Uterus (tissue), 2 donors: ENCODE data around the gene TSSK2.

ENCODE experiments used
- POLR2A ChIP-seq, 2 donors: fragments of 450-650 bp; IDR thresholded peaks; one replicate each; pipeline ENCODE4 v1.6.1; 2016; ENCODE audit warnings: antibody characterized with exemption in 2 of 2, mild to moderate bottlenecking in 1 of 2, moderate library complexity in 1 of 2
- TF ChIP-seq, protein P1 (sequence below), 4 experiments: fragments of 200-600 bp in 2 of 4; fragments of 450-650 bp in 2 of 4; sonication (generic) in 2 of 4; IDR thresholded peaks; one replicate each; pipeline ENCODE4 v1.5.1; 2016 to 2019; ENCODE audit warnings: antibody characterized with exemption in 4 of 4, mild to moderate bottlenecking in 2 of 4, moderate library complexity in 1 of 4

DNA sequence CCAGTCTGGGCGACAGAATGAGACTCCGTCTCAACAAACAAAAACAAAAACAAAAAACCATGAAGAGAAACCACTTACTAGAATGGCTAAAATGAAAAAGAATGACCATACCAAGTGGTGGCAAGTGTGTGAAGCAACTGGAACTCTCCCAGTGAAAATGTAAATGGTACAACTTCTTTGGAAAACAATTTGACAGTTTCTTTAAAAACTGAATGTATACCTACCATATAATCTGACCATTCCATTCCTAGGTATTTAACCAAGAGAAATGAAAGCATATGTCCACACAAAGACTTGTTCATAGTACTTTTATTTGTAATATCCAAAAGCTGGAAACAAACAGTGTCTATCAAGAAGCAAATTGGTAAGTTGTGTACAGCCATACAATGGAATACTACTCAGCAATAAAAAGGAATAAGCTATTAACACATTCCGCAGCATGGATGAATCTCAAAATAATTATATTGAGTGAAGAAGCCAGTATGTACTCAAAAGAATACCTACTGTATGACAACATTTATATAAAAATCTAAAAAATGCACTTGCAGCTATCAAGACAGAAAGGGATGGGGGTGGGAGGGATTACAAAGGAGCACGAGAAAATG, 36.6 kb upstream of the TSSK2 start:
- TF ChIP-seq, protein P1, sequence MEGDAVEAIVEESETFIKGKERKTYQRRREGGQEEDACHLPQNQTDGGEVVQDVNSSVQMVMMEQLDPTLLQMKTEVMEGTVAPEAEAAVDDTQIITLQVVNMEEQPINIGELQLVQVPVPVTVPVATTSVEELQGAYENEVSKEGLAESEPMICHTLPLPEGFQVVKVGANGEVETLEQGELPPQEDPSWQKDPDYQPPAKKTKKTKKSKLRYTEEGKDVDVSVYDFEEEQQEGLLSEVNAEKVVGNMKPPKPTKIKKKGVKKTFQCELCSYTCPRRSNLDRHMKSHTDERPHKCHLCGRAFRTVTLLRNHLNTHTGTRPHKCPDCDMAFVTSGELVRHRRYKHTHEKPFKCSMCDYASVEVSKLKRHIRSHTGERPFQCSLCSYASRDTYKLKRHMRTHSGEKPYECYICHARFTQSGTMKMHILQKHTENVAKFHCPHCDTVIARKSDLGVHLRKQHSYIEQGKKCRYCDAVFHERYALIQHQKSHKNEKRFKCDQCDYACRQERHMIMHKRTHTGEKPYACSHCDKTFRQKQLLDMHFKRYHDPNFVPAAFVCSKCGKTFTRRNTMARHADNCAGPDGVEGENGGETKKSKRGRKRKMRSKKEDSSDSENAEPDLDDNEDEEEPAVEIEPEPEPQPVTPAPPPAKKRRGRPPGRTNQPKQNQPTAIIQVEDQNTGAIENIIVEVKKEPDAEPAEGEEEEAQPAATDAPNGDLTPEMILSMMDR (IDR thresholded peaks at IDR 0.05): no peak
- TF ChIP-seq POLR2A (IDR thresholded peaks at IDR 0.05): no peak
